ENCODE results near the gene NAV2. TPM values are rescaled to one million over a fixed set of nuclear protein-coding genes. Genes with fewer than 3 reads are reported as not detected.

The NAV2 gene
- total and polyA plus RNA-seq, 3 donors from 2014 or later: 3.4 to 6.0 (median 3.9) TPM

GRCh38 chr11:20066013-20066782 lies 353.6 kb downstream of the NAV2 start:
- intact Hi-C loops (cut with DNase I; ENCODE audit: low total_unique reads): no loop called here
- Histone ChIP-seq H3K4me1 (no peaks in the 10 kb centered on the region), H3K27me3 (no peaks in the 10 kb centered on the region), H3K36me3 (ENCODE audit: low read depth, missing control alignments) (no peaks in the 10 kb centered on the region), H3K9me3 (no peaks in the 10 kb centered on the region), H3K27ac (no peak overlapping the region), H3K4me3 (no peak overlapping the region)
- whole genome bisulfite sequencing, 2 donors: 82 to 89% methylated on average over 5 of the region's 5 CpGs
- TF ChIP-seq CTCF (IDR thresholded peaks at IDR 0.05) (no peak), POLR2A (IDR thresholded peaks at IDR 0.05) (no peak)
- DNase-seq: no peak

GRCh38 chr11:20066783-20067156 lies 354.1 kb downstream of the NAV2 start:
- DNase-seq: no peak
- no peaks in the 10 kb centered on the region for H3K9me3 ChIP-seq
- intact Hi-C loops (cut with DNase I; ENCODE audit: low total_unique reads): no loop called here
- H3K36me3 ChIP-seq (ENCODE audit: low read depth, missing control alignments): no peaks in the 10 kb centered on the region
- H3K4me3 ChIP-seq: no peak overlapping the region
- no peaks in the 10 kb centered on the region for H3K4me1 ChIP-seq
- 94 to 100% methylated on average over 3 of the region's 3 CpGs for WGBS, 2 donors
- H3K27me3 ChIP-seq: no peaks in the 10 kb centered on the region
- TF ChIP-seq POLR2A (IDR thresholded peaks at IDR 0.05): no peak
- no peak for TF ChIP-seq CTCF (IDR thresholded peaks at IDR 0.05)
- H3K27ac ChIP-seq: no peak overlapping the region

GRCh38 chr11:20067665-20068064 lies 355.0 kb downstream of the NAV2 start:
- Histone ChIP-seq H3K27ac (no peak overlapping the region), H3K4me1 (no peaks in the 10 kb centered on the region), H3K9me3 (no peaks in the 10 kb centered on the region), H3K36me3 (ENCODE audit: low read depth, missing control alignments) (no peaks in the 10 kb centered on the region), H3K27me3 (no peaks in the 10 kb centered on the region), H3K4me3 (no peak overlapping the region)
- no peak for DNase-seq
- TF ChIP-seq POLR2A (IDR thresholded peaks at IDR 0.05) (no peak), CTCF (IDR thresholded peaks at IDR 0.05) (no peak)
- 92 to 94% methylated on average over 2 of the region's 2 CpGs for WGBS, 2 donors
- intact Hi-C loops (cut with DNase I; ENCODE audit: low total_unique reads): no loop called here

GRCh38 chr11:20068691-20069090 lies 356.1 kb downstream of the NAV2 start:
- Histone ChIP-seq H3K4me1 (no peaks in the 10 kb centered on the region), H3K36me3 (ENCODE audit: low read depth, missing control alignments) (no peaks in the 10 kb centered on the region), H3K27me3 (no peaks in the 10 kb centered on the region), H3K9me3 (no peaks in the 10 kb centered on the region), H3K27ac (no peak overlapping the region), H3K4me3 (no peak overlapping the region)
- intact Hi-C loops (cut with DNase I; ENCODE audit: low total_unique reads): no loop called here
- no peak for DNase-seq
- 75 to 77% methylated on average over 2 of the region's 2 CpGs for WGBS, 2 donors
- TF ChIP-seq CTCF (IDR thresholded peaks at IDR 0.05) (no peak), POLR2A (IDR thresholded peaks at IDR 0.05) (no peak)

GRCh38 chr11:20070459-20070858 lies 357.8 kb downstream of the NAV2 start:
- no peaks in the 10 kb centered on the region for H3K9me3 ChIP-seq
- H3K36me3 ChIP-seq (ENCODE audit: low read depth, missing control alignments): no peaks in the 10 kb centered on the region
- H3K27ac ChIP-seq: no peak overlapping the region
- intact Hi-C loops (cut with DNase I; ENCODE audit: low total_unique reads): no loop called here
- TF ChIP-seq CTCF (IDR thresholded peaks at IDR 0.05) (no peak), POLR2A (IDR thresholded peaks at IDR 0.05) (no peak)
- H3K27me3 ChIP-seq: no peaks in the 10 kb centered on the region
- no peak overlapping the region for H3K4me3 ChIP-seq
- WGBS, 2 donors: 75 to 84% methylated on average over 3 of the region's 3 CpGs
- no peak for DNase-seq
- H3K4me1 ChIP-seq: no peaks in the 10 kb centered on the region

Measured in testis (tissue), 3 donors.